CD4-positive, alpha-beta T cell (primary cell): Measurements from ENCODE around the gene POLQ. TPM values are rescaled to one million over a fixed set of nuclear protein-coding genes. Genes with fewer than 3 reads are reported as not detected.
"Not testable (repeated sequence)": the region's sequence is repeated elsewhere in the genome, so short reads cannot be mapped to it uniquely, and the experiment has no call there.

Source experiments
- ATAC-seq: fragments of 200-7000 bp; cut with Tn5 transposase; one replicate; pipeline ENCODE4 v1.10.0; 2022; ENCODE audit warnings: mild to moderate bottlenecking; ENCODE audit not compliant: poor library complexity
- CTCF ChIA-PET: fragments of 350-600 bp; sonication (Branson Sonifier 250); formaldehyde crosslinking; loops from one replicate; lab custom pipeline; 2021; ENCODE audit warnings: antibody characterized with exemption, inconsistent platforms; lab: Charles Lee
- POLR2A ChIA-PET: fragments of 350-600 bp; sonication (Branson Sonifier 250); formaldehyde crosslinking; loops from one replicate; lab custom pipeline; 2021; ENCODE audit warnings: antibody characterized with exemption, inconsistent platforms; lab: Charles Lee
- DNase-seq, 14 experiments: peaks; one replicate each; pipeline ENCODE4 v3.0.0-alpha.2; 2013 to 2020; ENCODE audit warnings: mixed read lengths in 2 of 14
- H3K27ac ChIP-seq, 2 donors: one replicate each; pipeline versions ENCODE4 v1.5.1 to v1.7.0; 2013; ENCODE audit warnings: low read length in 2 of 2, low read depth in 1 of 2, mild to moderate bottlenecking in 1 of 2
- H3K27me3 ChIP-seq, 2 experiments: 1 replicate in 1 of 2; 2 replicates in 1 of 2; pipeline versions ENCODE4 v1.6.1 to v1.7.0; 2013; ENCODE audit warnings: low read length in 2 of 2, control low read depth in 1 of 2, mild to moderate bottlenecking in 1 of 2, moderate library complexity in 1 of 2; ENCODE audit not compliant: insufficient read depth in 2 of 2, control insufficient read depth in 1 of 2
- H3K36me3 ChIP-seq: one replicate; pipeline ENCODE4 v1.6.1; 2013; ENCODE audit warnings: low read length, control low read depth; ENCODE audit not compliant: insufficient read depth
- H3K4me1 ChIP-seq: one replicate; pipeline ENCODE4 v1.6.1; 2013; ENCODE audit warnings: low read length, control low read depth; ENCODE audit not compliant: insufficient read depth
- H3K4me3 ChIP-seq: one replicate; pipeline ENCODE4 v1.5.1; 2013; ENCODE audit warnings: mild to moderate bottlenecking, low read length, moderate library complexity
- H3K9me3 ChIP-seq, 2 experiments: 1 replicate in 1 of 2; 2 replicates in 1 of 2; pipeline versions ENCODE4 v1.6.1 to v1.7.0; 2013; ENCODE audit warnings: low read length in 2 of 2, mild to moderate bottlenecking in 2 of 2, control low read depth in 1 of 2, moderate library complexity in 1 of 2; ENCODE audit not compliant: control insufficient read depth in 1 of 2, insufficient read depth in 1 of 2
- H3K27ac Mint-ChIP-seq: one replicate; pipeline ENCODE4 v1.8.0; 2020; ENCODE audit warnings: mixed read lengths
- H3K27me3 Mint-ChIP-seq: one replicate; pipeline ENCODE4 v1.8.0; 2021; ENCODE audit warnings: mixed read lengths
- H3K36me3 Mint-ChIP-seq: one replicate; pipeline ENCODE4 v1.8.0; 2021; ENCODE audit warnings: low read depth, mixed read lengths
- H3K4me1 Mint-ChIP-seq: one replicate; pipeline ENCODE4 v1.8.0; 2021; ENCODE audit warnings: low read depth, mixed read lengths
- H3K4me3 Mint-ChIP-seq: one replicate; pipeline ENCODE4 v1.8.0; 2020; ENCODE audit warnings: mild to moderate bottlenecking, mixed read lengths
- H3K9me3 Mint-ChIP-seq: one replicate; pipeline ENCODE4 v1.8.0; 2020; ENCODE audit warnings: mixed read lengths
- intact Hi-C, 2 experiments: fragments of 100-400 bp; cut with DNase I in 1 of 2; cut with micrococcal nuclease in 1 of 2; formaldehyde crosslinking; loops; one replicate each; pipeline versions ENCODE4 v1.15.1 to v1.9.0; 2023 to 2025; cut with DNase I, micrococcal nuclease
- total RNA-seq, 174 experiments: library from RNA in 2 of 174; stranded (reverse) in 2 of 174; gene quantifications; one replicate each; pipeline ENCODE4 v1.2.3 and lab custom pipeline; 2021 to 2026
- TF ChIP-seq, protein P1 (sequence below): fragments of 200-600 bp; IDR thresholded peaks from one replicate; pipeline ENCODE4 v1.8.0; 2022; ENCODE audit warnings: antibody characterized with exemption, mild to moderate bottlenecking

Gene POLQ
- total RNA-seq, 2 experiments from 2014 or later = 0.17 to 0.30 TPM

- Mint-ChIP-seq H3K27ac (no peak overlapping the region), H3K9me3 (no peaks in the 10 kb centered on the region), H3K36me3 (no peaks in the 10 kb centered on the region), H3K27me3 (peaks cover 25% of the 10 kb centered on the region), H3K4me3 (no peak overlapping the region), H3K4me1 (no peaks in the 10 kb centered on the region)
- TF ChIP-seq, protein P1, sequence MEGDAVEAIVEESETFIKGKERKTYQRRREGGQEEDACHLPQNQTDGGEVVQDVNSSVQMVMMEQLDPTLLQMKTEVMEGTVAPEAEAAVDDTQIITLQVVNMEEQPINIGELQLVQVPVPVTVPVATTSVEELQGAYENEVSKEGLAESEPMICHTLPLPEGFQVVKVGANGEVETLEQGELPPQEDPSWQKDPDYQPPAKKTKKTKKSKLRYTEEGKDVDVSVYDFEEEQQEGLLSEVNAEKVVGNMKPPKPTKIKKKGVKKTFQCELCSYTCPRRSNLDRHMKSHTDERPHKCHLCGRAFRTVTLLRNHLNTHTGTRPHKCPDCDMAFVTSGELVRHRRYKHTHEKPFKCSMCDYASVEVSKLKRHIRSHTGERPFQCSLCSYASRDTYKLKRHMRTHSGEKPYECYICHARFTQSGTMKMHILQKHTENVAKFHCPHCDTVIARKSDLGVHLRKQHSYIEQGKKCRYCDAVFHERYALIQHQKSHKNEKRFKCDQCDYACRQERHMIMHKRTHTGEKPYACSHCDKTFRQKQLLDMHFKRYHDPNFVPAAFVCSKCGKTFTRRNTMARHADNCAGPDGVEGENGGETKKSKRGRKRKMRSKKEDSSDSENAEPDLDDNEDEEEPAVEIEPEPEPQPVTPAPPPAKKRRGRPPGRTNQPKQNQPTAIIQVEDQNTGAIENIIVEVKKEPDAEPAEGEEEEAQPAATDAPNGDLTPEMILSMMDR = no peak
- Histone ChIP-seq H3K4me3 (no peak overlapping the region), H3K36me3 (no peaks in the 10 kb centered on the region), H3K27ac (no peak overlapping the region), H3K4me1 (no peaks in the 10 kb centered on the region), H3K9me3 (no peaks in the 10 kb centered on the region), H3K27me3 (no peaks in the 10 kb centered on the region)
- DNase-seq (no peak), ATAC-seq (no peak)
- intact Hi-C loops = no loop called here
- CTCF ChIA-PET = no interaction called here
- POLR2A ChIA-PET = no interaction called here
These were observed 146.0 kb downstream of the POLQ start for GRCh38 chr3:121399820-121400219.

GRCh38 chr3:121398051-121398450 lies 147.7 kb downstream of the POLQ start:
- H3K9me3 ChIP-seq, H3K4me1 Mint-ChIP-seq, ATAC-seq, H3K36me3 ChIP-seq, H3K27me3 ChIP-seq, H3K9me3 Mint-ChIP-seq, intact Hi-C loops, POLR2A ChIA-PET, H3K4me3 Mint-ChIP-seq, CTCF ChIA-PET, H3K4me3 ChIP-seq, H3K27ac ChIP-seq, H3K4me1 ChIP-seq, DNase-seq, H3K36me3 Mint-ChIP-seq, H3K27ac Mint-ChIP-seq: not testable (repeated sequence)
- H3K27me3 Mint-ChIP-seq = peaks cover 34% of the 10 kb centered on the region

DNA sequence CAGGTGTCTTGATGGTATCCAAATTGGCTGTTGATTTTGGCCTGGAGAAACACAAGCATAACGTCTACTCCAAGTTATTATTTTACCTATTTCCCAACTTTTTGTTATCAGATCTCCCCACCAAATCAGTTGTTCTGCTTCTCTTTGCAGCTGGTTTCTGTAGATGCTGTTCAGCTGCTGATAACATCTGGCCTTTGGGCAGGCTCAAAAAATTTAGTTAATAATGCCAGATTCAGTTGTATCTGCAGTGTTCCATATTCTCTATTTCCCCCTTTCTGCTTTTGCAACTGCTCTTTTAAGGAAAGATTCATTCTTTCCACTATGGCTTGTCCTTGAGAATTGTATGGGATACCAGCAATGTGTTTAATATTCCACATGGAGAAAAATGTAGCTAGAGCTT lies 149.8 kb downstream of the POLQ start:
- ATAC-seq, DNase-seq, H3K4me1 Mint-ChIP-seq, H3K27ac ChIP-seq, intact Hi-C loops, H3K27ac Mint-ChIP-seq, H3K4me3 Mint-ChIP-seq, H3K4me1 ChIP-seq, H3K4me3 ChIP-seq, H3K9me3 ChIP-seq, H3K36me3 ChIP-seq, CTCF ChIA-PET, POLR2A ChIA-PET, H3K9me3 Mint-ChIP-seq, H3K36me3 Mint-ChIP-seq, H3K27me3 ChIP-seq: not testable (repeated sequence)
- H3K27me3 Mint-ChIP-seq = peaks cover 34% of the 10 kb centered on the region

DNA sequence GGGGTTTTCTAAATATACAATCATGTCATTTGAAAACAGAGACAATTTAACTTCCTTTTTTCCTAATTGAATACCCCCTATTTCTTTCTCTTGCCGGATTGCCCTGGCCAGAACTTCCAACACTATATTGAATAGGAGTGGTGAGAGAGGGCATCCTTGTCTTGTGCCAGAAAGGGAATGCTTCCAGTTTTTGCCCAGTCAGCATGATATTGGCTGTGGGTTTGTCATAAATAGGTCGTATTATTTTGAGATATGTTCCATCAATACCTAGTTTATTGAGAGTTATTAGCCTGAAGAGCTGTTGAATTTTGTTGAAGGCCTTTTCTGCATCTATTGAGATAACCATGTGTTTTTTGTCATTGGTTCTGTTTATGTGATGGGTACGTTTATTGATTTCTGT lies 157.5 kb downstream of the POLQ start:
- POLR2A ChIA-PET, CTCF ChIA-PET, DNase-seq, H3K9me3 ChIP-seq, H3K4me1 ChIP-seq, H3K4me1 Mint-ChIP-seq, H3K27ac Mint-ChIP-seq, H3K4me3 Mint-ChIP-seq, H3K9me3 Mint-ChIP-seq, H3K36me3 Mint-ChIP-seq, H3K36me3 ChIP-seq, H3K4me3 ChIP-seq, H3K27me3 ChIP-seq, H3K27ac ChIP-seq, ATAC-seq, intact Hi-C loops: not testable (repeated sequence)
- H3K27me3 Mint-ChIP-seq = peaks cover 16% of the 10 kb centered on the region

Other genes starting within 250 kb of the POLQ start
- gene ARGFX, start 22.0 kb upstream of the POLQ start, total RNA-seq = not detected
- not detected for gene FBXO40, start 47.4 kb upstream of the POLQ start, total RNA-seq
- gene HCLS1, start 114.9 kb upstream of the POLQ start, total RNA-seq = 100 to 1,000 TPM; 204 to 206 TPM
- 10 to 100 TPM; 49.8 to 50.2 TPM for gene GOLGB1, start 203.8 kb upstream of the POLQ start, total RNA-seq